PC-3 (cell line): ENCODE data around the gene ADAMTSL2. TPM values are rescaled to one million over a fixed set of nuclear protein-coding genes. Genes with fewer than 3 reads are reported as not detected.

Experiments used
- ATAC-seq: fragments of 200-7000 bp; cut with Tn5 transposase; 2 replicates; pipeline ENCODE4 v1.9.1; 2020; ENCODE audit warnings: mild to moderate bottlenecking, moderate library complexity
- BruUV-seq: library from RNA; stranded (reverse); fragments of 400-500 nt; replicated peaks from 2 replicates; lab custom pipeline; 2021; lab: Mats Ljungman, UMichigan
- CTCF ChIA-PET: fragments of 300-600 bp; sonication (Branson Sonifier 250); formaldehyde crosslinking; loops from one replicate; lab custom pipeline; 2022; ENCODE audit warnings: antibody characterized with exemption; lab: Charles Lee
- POLR2A ChIA-PET: fragments of 300-600 bp; sonication (Branson Sonifier 250); formaldehyde crosslinking; loops from one replicate; lab custom pipeline; 2022; ENCODE audit warnings: antibody characterized with exemption; ENCODE audit not compliant: unreplicated experiment; lab: Charles Lee
- DNase-seq: peaks from one replicate; pipeline ENCODE4 v3.0.0-alpha.2; 2015
- H2AFZ ChIP-seq: fragments of 300-600 bp; sonication (generic); 2 replicates; pipeline ENCODE4 v1.6.0; 2016; ENCODE audit warnings: antibody characterized with exemption, low read length
- H3F3A ChIP-seq: fragments of 300-600 bp; sonication (generic); one replicate; pipeline ENCODE4 v1.6.0; 2017; ENCODE audit warnings: antibody characterized with exemption, low read length, control low read depth, mild to moderate bottlenecking; ENCODE audit not compliant: unreplicated experiment
- H3K27ac ChIP-seq: fragments of 300-600 bp; sonication (generic); 2 replicates; pipeline ENCODE4 v1.5.1; 2016; ENCODE audit warnings: mild to moderate bottlenecking, low read length
- H3K27me3 ChIP-seq: fragments of 300-600 bp; sonication (generic); 2 replicates; pipeline ENCODE4 v1.6.1; 2016; ENCODE audit warnings: low read length, mixed read lengths
- H3K36me3 ChIP-seq: fragments of 300-600 bp; sonication (generic); 2 replicates; pipeline ENCODE4 v1.6.1; 2016; ENCODE audit warnings: low read depth, mixed run types, low read length, mixed read lengths
- H3K4me1 ChIP-seq: fragments of 300-600 bp; sonication (generic); 2 replicates; pipeline ENCODE4 v1.5.1; 2016; ENCODE audit warnings: low read length; ENCODE audit not compliant: insufficient read depth
- H3K4me2 ChIP-seq: fragments of 300-600 bp; sonication (generic); 2 replicates; pipeline ENCODE4 v1.6.0; 2016; ENCODE audit warnings: low read length
- H3K4me3 ChIP-seq: fragments of 300-600 bp; sonication (generic); 2 replicates; pipeline ENCODE4 v1.5.1; 2016; ENCODE audit warnings: mild to moderate bottlenecking, low read length, mixed read lengths
- H3K79me2 ChIP-seq: fragments of 300-600 bp; sonication (generic); 2 replicates; pipeline ENCODE4 v1.6.1; 2017; ENCODE audit warnings: low read length, mixed read lengths
- H3K9ac ChIP-seq: fragments of 300-600 bp; sonication (generic); 2 replicates; pipeline ENCODE4 v1.6.0; 2016; ENCODE audit warnings: mild to moderate bottlenecking, low read length
- H3K9me2 ChIP-seq: fragments of 300-600 bp; sonication (generic); replicated peaks from 2 replicates; pipeline ENCODE4 v1.6.1; 2016; ENCODE audit warnings: mixed run types, low read length, mixed read lengths
- H3K9me3 ChIP-seq: fragments of 300-600 bp; sonication (generic); 2 replicates; pipeline ENCODE4 v1.6.1; 2016; ENCODE audit warnings: low read length, mixed read lengths
- H4K20me1 ChIP-seq: fragments of 300-600 bp; sonication (generic); 2 replicates; pipeline ENCODE4 v1.6.1; 2016; ENCODE audit warnings: low read length, mixed read lengths
- CTCF ChIP-seq: fragments of 300-600 bp; sonication (generic); conservative IDR thresholded peaks from 2 replicates; pipeline ENCODE4 v1.5.1; 2017; ENCODE audit warnings: antibody characterized with exemption, low read depth, mild to moderate bottlenecking, low read length
- EZH2 ChIP-seq: fragments of 300-600 bp; sonication (generic); IDR thresholded peaks from one replicate; pipeline ENCODE4 v1.6.1; 2017; ENCODE audit warnings: antibody characterized with exemption, mild to moderate bottlenecking, low read length; ENCODE audit not compliant: unreplicated experiment
- EZH2phosphoT487 ChIP-seq: fragments of 300-600 bp; sonication (generic); IDR thresholded peaks from 2 replicates; pipeline ENCODE4 v1.6.1; 2018; ENCODE audit warnings: mild to moderate bottlenecking, antibody characterized with exemption, low read length, borderline replicate concordance
- intact Hi-C: fragments of 100-400 bp; cut with micrococcal nuclease; formaldehyde crosslinking; loops from 2 replicates; pipeline ENCODE4 v1.9.0; 2023
- total RNA-seq: library from RNA; depleted of rRNA; stranded (reverse); fragments of >200 nt; gene quantifications from 2 replicates; pipeline ENCODE4 v1.2.3, GENCODE V29; 2014

ADAMTSL2 gene
- total RNA-seq, 1 experiment from 2014 or later: not detected

- Histone ChIP-seq H3F3A (no peaks in the 10 kb centered on the region), H3K79me2 (no peaks in the 10 kb centered on the region), H3K27me3 (no peaks in the 10 kb centered on the region), H4K20me1 (no peaks in the 10 kb centered on the region), H3K4me3 (no peak overlapping the region), H2AFZ (no peak overlapping the region), H3K4me1 (no peaks in the 10 kb centered on the region), H3K9me3 (0 out of 2 replicates have a peak, but pooled peaks cover 6% of the 10 kb centered on the region), H3K36me3 (no peaks in the 10 kb centered on the region), H3K4me2 (no peak overlapping the region), H3K9me2 (no peaks in the 10 kb centered on the region), H3K27ac (no peak overlapping the region), H3K9ac (no peak overlapping the region)
- CTCF ChIA-PET: no interaction called here
- DNase-seq (no peak), ATAC-seq (no peak)
- POLR2A ChIA-PET: no interaction called here
- intact Hi-C loops: no loop called here
- TF ChIP-seq CTCF: no peak
- TF ChIP-seq EZH2: no peak
- no peak for TF ChIP-seq EZH2phosphoT487
- BruUV-seq: no TSS peak
These were observed 35.2 kb upstream of the ADAMTSL2 start for GRCh38 chr9:133499132-133499891.

- CTCF ChIA-PET: no interaction called here
- no peaks in the 10 kb centered on the region for H4K20me1 ChIP-seq
- no peak overlapping the region for H2AFZ ChIP-seq
- no peak overlapping the region for H3K4me3 ChIP-seq
- no peak overlapping the region for H3K4me2 ChIP-seq
- TF ChIP-seq EZH2phosphoT487: no peak
- no peak for TF ChIP-seq EZH2
- no peak for TF ChIP-seq CTCF
- H3K9me3 ChIP-seq: 0 out of 2 replicates have a peak, but pooled peaks cover 6% of the 10 kb centered on the region
- DNase-seq: no peak
- POLR2A ChIA-PET: no interaction called here
- no peaks in the 10 kb centered on the region for H3K79me2 ChIP-seq
- no peaks in the 10 kb centered on the region for H3K9me2 ChIP-seq
- no peak overlapping the region for H3K27ac ChIP-seq
- ATAC-seq: no peak
- no peaks in the 10 kb centered on the region for H3K4me1 ChIP-seq
- BruUV-seq: no TSS peak
- intact Hi-C loops: no loop called here
- no peak overlapping the region for H3K9ac ChIP-seq
- H3F3A ChIP-seq: no peaks in the 10 kb centered on the region
- no peaks in the 10 kb centered on the region for H3K36me3 ChIP-seq
- no peaks in the 10 kb centered on the region for H3K27me3 ChIP-seq
These were observed 34.6 kb upstream of the ADAMTSL2 start for GRCh38 chr9:133499892-133500270.

- no peak overlapping the region for H2AFZ ChIP-seq
- TF ChIP-seq EZH2phosphoT487: no peak
- TF ChIP-seq EZH2: no peak
- no peak for TF ChIP-seq CTCF
- POLR2A ChIA-PET: no interaction called here
- H4K20me1 ChIP-seq: no peaks in the 10 kb centered on the region
- no peak overlapping the region for H3K4me3 ChIP-seq
- H3K4me2 ChIP-seq: no peak overlapping the region
- no peaks in the 10 kb centered on the region for H3K36me3 ChIP-seq
- H3K27ac ChIP-seq: no peak overlapping the region
- no TSS peak for BruUV-seq
- 0 out of 2 replicates have a peak, but pooled peaks cover 6% of the 10 kb centered on the region for H3K9me3 ChIP-seq
- H3K4me1 ChIP-seq: peaks cover 5% of the 10 kb centered on the region
- H3K9me2 ChIP-seq: no peaks in the 10 kb centered on the region
- no peak for ATAC-seq
- CTCF ChIA-PET: no interaction called here
- H3K79me2 ChIP-seq: no peaks in the 10 kb centered on the region
- no peaks in the 10 kb centered on the region for H3F3A ChIP-seq
- H3K27me3 ChIP-seq: no peaks in the 10 kb centered on the region
- intact Hi-C loops: no loop called here
- DNase-seq: no peak
- H3K9ac ChIP-seq: no peak overlapping the region
These were observed 32.4 kb upstream of the ADAMTSL2 start for GRCh38 chr9:133502112-133502511.
